ENCODE data around the gene MSX1. TPM values are rescaled to one million over a fixed set of nuclear protein-coding genes. Genes with fewer than 3 reads are reported as not detected.

MSX1 gene
- 10 to 100 TPM; 11.6 to 15.2 (median 12.6) TPM for total RNA-seq

DNA sequence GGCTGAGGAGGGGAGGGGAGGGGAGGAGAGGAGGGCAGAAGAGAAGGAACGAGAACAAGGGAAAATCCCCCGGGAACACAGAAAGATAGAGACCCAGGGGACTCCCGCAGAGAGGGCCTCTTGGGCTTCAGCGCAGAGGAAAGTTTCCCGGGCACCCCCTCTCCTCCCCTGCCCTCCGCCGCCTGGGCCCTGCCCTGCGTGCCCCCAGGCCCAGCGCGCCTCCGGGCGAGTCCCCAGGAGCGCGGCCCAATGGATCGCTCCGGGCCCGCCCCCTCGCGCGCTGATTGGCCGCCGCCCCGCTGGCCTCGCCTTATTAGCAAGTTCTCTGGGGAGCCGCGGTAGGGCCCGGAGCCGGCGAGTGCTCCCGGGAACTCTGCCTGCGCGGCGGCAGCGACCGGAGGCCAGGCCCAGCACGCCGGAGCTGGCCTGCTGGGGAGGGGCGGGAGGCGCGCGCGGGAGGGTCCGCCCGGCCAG lies at the start of gene MSX1:
Gene MSX1 (plus strand): TSS at position 341 of the 474 bp plus-strand sequence. CDS start 235 bp downstream, outside the sequence.
- TF ChIP-seq, protein P1, sequence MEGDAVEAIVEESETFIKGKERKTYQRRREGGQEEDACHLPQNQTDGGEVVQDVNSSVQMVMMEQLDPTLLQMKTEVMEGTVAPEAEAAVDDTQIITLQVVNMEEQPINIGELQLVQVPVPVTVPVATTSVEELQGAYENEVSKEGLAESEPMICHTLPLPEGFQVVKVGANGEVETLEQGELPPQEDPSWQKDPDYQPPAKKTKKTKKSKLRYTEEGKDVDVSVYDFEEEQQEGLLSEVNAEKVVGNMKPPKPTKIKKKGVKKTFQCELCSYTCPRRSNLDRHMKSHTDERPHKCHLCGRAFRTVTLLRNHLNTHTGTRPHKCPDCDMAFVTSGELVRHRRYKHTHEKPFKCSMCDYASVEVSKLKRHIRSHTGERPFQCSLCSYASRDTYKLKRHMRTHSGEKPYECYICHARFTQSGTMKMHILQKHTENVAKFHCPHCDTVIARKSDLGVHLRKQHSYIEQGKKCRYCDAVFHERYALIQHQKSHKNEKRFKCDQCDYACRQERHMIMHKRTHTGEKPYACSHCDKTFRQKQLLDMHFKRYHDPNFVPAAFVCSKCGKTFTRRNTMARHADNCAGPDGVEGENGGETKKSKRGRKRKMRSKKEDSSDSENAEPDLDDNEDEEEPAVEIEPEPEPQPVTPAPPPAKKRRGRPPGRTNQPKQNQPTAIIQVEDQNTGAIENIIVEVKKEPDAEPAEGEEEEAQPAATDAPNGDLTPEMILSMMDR (IDR thresholded peaks at IDR 0.05; ENCODE audit: low read depth), result no peak

DNA sequence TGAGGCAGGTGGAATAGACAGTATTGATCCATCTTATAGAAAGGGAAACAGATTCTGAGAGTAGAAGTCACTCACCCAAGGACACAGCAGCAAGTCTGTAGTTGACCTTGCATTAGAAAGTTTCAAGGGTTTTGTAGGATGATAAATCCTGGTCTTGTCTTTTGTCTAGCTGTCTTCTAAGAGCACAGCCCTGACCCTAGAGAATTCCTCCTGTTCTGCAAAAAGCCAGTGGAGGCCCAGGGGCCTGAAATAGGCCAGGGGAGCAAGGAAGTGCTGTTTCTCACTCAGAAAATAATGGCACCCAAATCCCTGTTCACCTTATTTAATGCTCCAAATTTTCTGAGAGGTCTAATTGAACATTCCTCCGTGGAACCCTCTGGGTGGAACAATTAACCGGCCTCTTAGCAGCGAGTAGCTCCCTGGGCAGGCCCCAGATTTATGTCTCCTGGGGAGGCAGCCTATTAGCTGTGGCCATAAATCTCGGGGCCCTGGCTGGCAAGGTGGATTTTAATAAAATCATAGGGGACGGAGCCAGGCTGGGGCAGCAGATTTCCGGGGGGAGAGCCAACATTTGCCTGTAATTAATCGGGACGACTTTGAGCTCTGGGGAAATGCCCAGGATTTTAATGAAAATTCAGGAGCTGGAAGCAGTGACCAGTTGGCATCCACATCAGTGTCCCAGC lies 49.2 kb upstream of the MSX1 start:
- TF ChIP-seq, protein P1 (IDR thresholded peaks at IDR 0.05; ENCODE audit: low read depth), result no peak

DNA sequence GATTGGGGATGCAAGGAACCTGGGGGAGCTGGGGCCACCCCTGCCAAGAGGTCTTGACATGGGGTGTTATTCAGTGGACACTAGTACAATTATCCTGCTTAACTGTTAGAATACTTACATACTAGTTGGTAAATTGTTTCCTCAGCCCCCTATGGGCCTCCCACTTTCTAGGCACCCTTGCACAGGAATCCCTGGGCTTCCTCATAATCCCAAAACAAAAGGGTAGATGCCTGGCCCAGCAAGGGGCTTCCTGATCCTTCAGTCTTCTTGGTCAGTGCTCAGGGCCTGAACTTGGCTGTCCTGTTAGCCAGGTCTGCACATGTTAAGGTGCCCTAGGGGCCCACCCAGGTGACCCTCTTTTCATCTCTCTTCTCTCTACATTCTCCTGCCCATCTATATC lies 48.7 kb upstream of the MSX1 start:
- TF ChIP-seq, protein P1 (IDR thresholded peaks at IDR 0.05; ENCODE audit: low read depth), result no peak

DNA sequence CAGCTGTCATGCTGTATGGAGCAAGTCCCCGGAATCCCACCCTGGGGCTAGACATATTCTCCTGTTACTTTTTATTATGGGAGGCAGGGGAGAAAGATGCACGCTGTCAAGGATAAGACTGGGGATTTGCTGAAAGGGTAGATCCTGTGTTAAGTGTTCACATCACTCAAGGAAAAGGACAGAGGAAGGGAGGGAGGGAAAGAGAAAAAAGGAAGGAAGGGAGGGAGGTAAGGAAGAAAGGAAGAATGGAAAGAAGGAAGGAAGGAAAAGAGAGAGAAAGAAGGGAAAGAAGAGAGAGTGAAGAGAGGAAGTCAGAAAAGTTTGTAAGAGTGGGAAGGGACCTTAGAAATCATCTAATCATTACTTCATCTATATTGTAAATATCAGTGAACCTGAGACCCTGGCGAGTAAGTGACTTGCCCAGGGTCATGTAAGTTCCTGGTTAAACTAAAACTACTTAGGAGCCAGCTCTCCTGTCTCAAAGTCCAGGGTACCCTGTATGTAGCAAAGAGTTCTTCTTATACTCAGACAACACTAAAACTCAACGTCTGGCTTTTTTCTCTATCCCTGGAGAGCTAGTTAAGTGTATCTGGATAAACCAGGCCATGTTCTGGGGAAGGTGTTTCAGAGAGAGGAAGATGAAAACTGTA lies 47.2 kb upstream of the MSX1 start:
- TF ChIP-seq, protein P1 (IDR thresholded peaks at IDR 0.05; ENCODE audit: low read depth), result no peak

DNA sequence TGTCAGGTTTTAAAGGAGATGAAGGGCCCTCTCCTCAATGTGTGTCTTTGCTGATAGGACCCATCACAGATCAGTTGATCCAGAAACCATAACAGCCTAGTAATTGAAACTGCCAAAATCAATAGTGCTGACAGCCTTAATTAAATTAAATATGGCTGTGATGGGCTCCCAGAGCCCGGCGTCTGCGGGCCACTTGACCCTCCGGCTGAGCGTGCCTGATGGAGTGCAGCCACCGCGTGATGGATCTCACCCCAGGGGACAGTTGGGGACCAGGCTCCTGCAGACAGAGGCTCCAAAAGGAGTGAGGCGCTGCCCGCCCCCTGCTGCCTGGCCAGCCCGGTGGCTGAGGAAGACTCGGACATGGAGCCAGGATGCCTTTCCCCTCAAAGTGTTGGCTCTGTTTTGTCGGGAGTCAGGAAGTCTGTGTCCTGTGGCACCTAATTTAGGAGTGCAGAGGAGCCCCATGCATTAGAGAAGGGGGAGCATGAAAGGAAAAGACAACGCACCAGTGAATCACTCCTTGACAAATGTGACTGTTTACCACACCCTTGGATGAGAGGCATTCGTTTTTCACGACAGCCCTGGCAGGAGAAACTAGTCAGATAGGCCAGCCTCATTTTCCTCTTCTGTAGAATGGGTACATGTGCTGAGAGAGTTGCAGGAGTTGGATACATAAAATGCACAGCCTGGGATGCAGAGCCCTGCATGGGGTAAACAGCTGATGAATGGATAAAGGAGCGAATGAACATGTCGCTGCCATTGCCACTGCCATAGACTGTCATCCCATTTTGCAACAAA lies 40.9 kb upstream of the MSX1 start:
- TF ChIP-seq, protein P1 (IDR thresholded peaks at IDR 0.05; ENCODE audit: low read depth), result no peak

DNA sequence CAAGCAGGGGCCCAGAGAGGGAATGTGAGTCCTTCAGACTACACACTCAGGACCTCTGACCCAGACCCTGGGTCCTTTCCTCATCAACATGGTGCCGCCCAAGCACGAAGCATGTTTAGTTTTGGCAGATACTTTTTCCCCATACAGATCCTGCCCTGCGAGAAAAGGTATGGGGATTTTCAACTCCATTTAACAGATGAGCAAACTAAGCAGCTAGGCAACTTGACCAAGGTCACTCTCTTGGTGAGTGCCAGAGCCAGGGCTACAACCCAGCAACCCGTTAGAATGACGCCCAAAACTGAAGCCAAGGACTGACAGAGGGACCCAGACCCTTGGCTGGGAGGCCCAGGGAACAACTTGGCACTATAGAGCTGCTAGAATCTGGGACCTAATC lies 40.3 kb upstream of the MSX1 start:
- TF ChIP-seq, protein P1 (IDR thresholded peaks at IDR 0.05; ENCODE audit: low read depth), result no peak

DNA sequence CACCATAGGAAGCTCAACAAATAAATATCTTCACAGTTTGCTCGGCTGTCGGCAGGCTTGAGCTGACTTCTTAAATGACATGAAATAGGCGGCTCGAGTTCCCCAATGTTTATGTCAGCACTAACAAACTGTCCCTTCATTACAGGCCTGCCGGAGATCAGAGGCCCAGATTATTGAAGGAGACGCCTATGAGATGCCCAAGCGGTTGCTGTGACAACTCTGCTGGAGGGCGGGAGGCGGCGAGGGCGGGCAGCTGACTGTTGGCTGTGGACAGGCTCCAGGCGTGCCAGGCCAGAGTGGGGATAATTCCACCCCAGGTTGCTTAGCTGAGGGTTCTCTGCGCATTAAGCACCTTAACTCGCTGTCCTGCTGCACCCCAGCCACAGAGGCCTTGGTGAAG lies 39.2 kb upstream of the MSX1 start:
- TF ChIP-seq, protein P1 (IDR thresholded peaks at IDR 0.05; ENCODE audit: low read depth), result no peak
